Measurements from ENCODE around the gene MED27.

DNA sequence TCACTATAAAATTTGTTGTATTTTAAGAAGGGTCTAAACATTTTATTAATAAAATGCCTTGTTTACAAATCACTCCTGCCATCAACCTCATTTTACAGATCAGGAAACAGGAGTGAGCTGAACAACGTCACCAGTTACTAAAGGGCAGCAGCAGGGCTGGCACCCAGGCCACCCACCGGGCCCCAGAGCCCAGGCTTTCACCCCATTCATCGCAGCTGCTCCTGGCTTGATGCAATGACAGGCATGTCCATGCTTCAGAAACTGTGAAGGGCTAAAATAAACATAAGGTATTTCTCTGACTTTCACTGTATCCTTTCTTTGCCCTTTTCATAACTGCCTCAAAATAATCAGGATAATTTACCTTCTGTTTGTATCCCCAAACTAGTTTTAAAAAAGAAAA is 18.1 kb downstream of the MED27 start:
- no peak for TF ChIP-seq MYC (IDR thresholded peaks at IDR 0.05; ENCODE audit: low read depth, low read length)
- TF ChIP-seq, protein P1, sequence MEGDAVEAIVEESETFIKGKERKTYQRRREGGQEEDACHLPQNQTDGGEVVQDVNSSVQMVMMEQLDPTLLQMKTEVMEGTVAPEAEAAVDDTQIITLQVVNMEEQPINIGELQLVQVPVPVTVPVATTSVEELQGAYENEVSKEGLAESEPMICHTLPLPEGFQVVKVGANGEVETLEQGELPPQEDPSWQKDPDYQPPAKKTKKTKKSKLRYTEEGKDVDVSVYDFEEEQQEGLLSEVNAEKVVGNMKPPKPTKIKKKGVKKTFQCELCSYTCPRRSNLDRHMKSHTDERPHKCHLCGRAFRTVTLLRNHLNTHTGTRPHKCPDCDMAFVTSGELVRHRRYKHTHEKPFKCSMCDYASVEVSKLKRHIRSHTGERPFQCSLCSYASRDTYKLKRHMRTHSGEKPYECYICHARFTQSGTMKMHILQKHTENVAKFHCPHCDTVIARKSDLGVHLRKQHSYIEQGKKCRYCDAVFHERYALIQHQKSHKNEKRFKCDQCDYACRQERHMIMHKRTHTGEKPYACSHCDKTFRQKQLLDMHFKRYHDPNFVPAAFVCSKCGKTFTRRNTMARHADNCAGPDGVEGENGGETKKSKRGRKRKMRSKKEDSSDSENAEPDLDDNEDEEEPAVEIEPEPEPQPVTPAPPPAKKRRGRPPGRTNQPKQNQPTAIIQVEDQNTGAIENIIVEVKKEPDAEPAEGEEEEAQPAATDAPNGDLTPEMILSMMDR (IDR thresholded peaks at IDR 0.05; ENCODE audit: low read depth, low read length) = no peak
- TF ChIP-seq POLR2A (IDR thresholded peaks at IDR 0.05; ENCODE audit: extremely low read depth, insufficient read length) = no peak
- TF ChIP-seq, protein P2, sequence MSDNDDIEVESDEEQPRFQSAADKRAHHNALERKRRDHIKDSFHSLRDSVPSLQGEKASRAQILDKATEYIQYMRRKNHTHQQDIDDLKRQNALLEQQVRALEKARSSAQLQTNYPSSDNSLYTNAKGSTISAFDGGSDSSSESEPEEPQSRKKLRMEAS (IDR thresholded peaks at IDR 0.05; ENCODE audit: low read depth, low read length) = no peak
